GM19025 (cell line): ENCODE data around the gene THPO.
"Not testable (repeated sequence)": the region's sequence is repeated elsewhere in the genome, so short reads cannot be mapped to it uniquely, and the experiment has no call there.

Source experiments
- ATAC-seq: cut with Tn5 transposase; IDR thresholded peaks from one replicate; pipeline ENCODE4 v1.9.1; 2021; ENCODE audit warnings: mild to moderate bottlenecking, low read depth, moderate library complexity; ENCODE audit not compliant: unreplicated experiment

The THPO gene

GRCh38 chr3:184352149-184352785 lies 25.7 kb downstream of the THPO start:
- ATAC-seq: no peak

GRCh38 chr3:184351511-184352148 lies 26.4 kb downstream of the THPO start:
- no peak for ATAC-seq

GRCh38 chr3:184350618-184351017 lies 27.4 kb downstream of the THPO start:
- no peak for ATAC-seq

GRCh38 chr3:184349563-184350470 lies 28.2 kb downstream of the THPO start:
- no peak for ATAC-seq

DNA sequence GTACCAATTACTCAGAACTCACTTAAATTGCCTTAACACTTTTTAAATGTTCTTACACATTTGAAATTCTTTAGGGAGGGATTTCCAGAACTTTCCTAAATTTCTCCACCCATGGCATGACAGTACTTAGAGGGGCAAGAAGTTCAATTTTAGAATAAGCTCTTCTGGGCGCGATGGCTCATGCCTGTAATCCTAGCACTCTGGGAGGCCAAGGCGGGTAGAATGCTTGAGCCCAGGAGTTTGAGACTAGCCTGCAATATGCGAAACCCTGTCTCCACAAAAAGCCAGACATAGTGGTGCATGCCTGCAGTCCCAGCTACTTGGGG lies 30.0 kb downstream of the THPO start:
- no peak for ATAC-seq

- no peak for ATAC-seq
Measured at GRCh38 chr3:184347321-184348056, 30.5 kb downstream of the THPO start.

GRCh38 chr3:184346480-184347190 lies 31.4 kb downstream of the THPO start:
- ATAC-seq: no peak

GRCh38 chr3:184345317-184346144 lies 32.5 kb downstream of the THPO start:
- no peak for ATAC-seq

- no peak for ATAC-seq
Measured at GRCh38 chr3:184344579-184345316, 33.3 kb downstream of the THPO start.

GRCh38 chr3:184343200-184343876 lies 34.7 kb downstream of the THPO start:
- ATAC-seq: no peak

GRCh38 chr3:184341925-184342324 lies 36.1 kb downstream of the THPO start:
- ATAC-seq: no peak

- not testable (repeated sequence) for ATAC-seq
Measured at GRCh38 chr3:184339451-184340135, 38.4 kb downstream of the THPO start.

- no peak for ATAC-seq
Measured at GRCh38 chr3:184339001-184339400, 39.0 kb downstream of the THPO start.

DNA sequence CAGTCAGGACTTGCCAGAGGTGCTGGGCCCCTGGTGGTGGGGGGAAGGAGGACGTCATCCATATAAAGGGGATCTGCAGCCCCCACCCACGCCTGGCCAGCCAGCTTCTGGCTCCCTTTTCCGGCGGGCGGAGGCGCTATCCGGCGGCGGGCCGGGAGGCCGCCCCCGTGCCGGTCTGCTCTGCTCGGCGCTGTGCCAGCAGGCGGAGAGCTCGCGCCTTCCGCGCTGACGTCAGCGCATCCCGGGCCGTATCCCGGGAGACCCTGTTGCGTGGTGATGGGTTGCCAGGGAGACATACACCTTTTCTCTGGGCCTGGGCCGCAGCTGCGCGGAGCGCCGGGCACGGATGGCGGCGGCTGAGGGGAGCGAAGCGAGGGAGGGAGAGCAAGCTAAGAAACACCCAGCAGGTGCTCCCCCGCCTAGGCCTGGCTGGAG lies 39.5 kb downstream of the THPO start:
- no peak for ATAC-seq

DNA sequence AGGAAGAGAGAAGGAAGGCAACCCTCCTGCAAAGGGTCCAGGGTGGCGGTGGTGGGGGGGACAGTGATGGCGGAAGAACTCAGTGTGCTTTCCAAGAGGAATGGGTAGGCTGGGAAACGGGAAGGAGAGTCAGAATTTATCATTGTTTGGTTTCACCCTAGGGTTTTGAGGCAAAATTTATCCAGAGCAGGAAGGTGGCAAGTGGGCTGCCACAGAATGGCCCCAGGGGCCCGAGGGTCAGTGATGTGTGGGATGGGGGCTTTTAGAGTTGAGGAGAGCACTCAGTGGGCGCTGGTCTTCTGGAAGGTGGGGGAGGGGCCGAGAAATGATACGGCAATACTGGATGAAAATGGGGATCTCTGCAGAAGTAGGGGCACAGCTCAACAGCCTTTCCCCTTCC lies 40.0 kb downstream of the THPO start:
- no peak for ATAC-seq

DNA sequence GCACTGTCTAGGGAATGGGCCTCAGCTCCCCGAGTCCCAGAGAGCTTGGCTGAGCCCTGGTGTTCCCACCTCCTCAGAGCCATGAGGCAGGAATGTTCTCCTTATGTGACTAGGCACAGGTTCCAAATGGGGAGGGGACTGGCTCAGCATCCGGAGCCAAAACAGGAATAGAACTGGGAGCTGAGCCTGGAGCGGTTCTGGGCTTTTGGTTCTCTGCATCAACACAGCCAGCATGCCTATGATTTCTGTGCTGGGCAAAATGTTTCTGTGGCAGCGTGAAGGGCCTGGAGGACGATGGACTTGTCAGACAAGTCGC lies 40.6 kb downstream of the THPO start, which contains the start of gene FAM131A:
Gene FAM131A, plus strand, starts transcription at position 202 of the 316 bp plus-strand sequence. Its CDS starts 31 bp downstream, at position 233.
- ATAC-seq: no peak

DNA sequence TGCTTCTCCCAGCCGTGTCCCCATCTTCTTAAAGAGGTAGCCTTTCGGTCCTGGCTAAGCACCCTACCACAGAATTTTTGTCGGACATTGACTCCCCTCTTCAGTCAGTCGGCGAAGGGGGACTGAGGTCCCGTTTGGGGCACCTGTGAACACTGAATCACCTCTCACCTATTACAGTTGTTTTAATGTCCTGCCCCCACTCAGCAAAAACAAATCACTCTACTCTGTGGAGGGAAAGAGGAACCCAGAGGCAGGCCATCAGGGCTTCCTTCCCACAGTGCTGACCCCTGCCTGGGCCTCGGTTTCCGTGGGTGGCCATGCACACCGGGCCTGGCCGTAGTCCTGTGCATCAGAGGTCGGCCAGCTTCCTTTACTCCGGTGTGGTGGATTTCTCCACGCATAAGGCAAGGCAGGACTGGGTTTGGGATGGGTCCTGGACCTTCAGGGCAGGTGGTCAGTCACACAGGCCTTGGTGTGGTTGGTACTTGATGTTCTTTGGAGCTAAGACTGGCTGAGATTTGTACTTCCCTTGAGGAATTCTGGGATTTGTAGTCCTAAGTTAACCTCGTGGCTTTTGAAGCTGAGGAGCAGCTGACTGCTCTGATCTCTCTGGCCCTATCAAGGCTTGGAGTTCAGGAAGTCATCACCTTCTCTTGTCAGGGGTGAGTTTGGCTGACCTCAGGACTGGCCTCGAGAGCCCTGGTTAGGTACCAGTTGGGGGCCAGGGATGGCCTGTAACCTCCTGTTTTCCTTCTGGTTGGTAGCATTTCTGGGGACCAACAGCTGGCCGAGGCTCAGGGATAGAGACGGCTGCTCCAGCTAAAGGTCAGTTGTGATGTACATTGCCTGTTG lies 41.2 kb downstream of the THPO start:
- ATAC-seq: no peak
